IMR-90 (cell line): ENCODE results near the gene SYT11.

ENCODE experiments used
- BHLHE40 ChIP-seq: fragments of 150-350 bp; IDR thresholded peaks from 2 replicates; pipeline ENCODE4 v1.6.1; 2016; ENCODE audit warnings: mild to moderate bottlenecking, low read depth, low read length
- CEBPB ChIP-seq: IDR thresholded peaks from 2 replicates; pipeline ENCODE4 v1.6.1; 2012; ENCODE audit warnings: low read depth, low read length, improper control_type of control experiment
- CHD1 ChIP-seq: IDR thresholded peaks from 2 replicates; pipeline ENCODE4 v1.6.1; 2012; ENCODE audit warnings: low read depth, low read length, improper control_type of control experiment
- CTCF ChIP-seq: conservative IDR thresholded peaks from 2 replicates; pipeline ENCODE4 v1.5.1; 2012; ENCODE audit warnings: mild to moderate bottlenecking, low read depth, low read length, improper control_type of control experiment
- ELK1 ChIP-seq: fragments of 150-350 bp; IDR thresholded peaks from 2 replicates; pipeline ENCODE4 v1.6.1; 2016; ENCODE audit warnings: low read depth, mild to moderate bottlenecking, low read length, moderate library complexity, borderline replicate concordance
- FOS ChIP-seq: fragments of 150-350 bp; IDR thresholded peaks from 2 replicates; pipeline ENCODE4 v1.6.1; 2016; ENCODE audit warnings: low read depth, low read length
- MAFK ChIP-seq: IDR thresholded peaks from 2 replicates; pipeline ENCODE4 v1.6.1; 2012; ENCODE audit warnings: low read depth, low read length, improper control_type of control experiment
- MAZ ChIP-seq: IDR thresholded peaks from 2 replicates; pipeline ENCODE4 v1.6.1; 2012; ENCODE audit warnings: low read depth, mild to moderate bottlenecking, low read length, improper control_type of control experiment, moderate library complexity, borderline replicate concordance
- NFE2L2 ChIP-seq: fragments of 150-350 bp; IDR thresholded peaks from 2 replicates; pipeline ENCODE4 v1.6.1; 2016; ENCODE audit warnings: low read depth, mild to moderate bottlenecking, low read length
- POLR2A ChIP-seq: IDR thresholded peaks from 2 replicates; pipeline ENCODE4 v1.6.1; 2012; ENCODE audit warnings: mild to moderate bottlenecking, low read depth, low read length
- RAD21 ChIP-seq: IDR thresholded peaks from 2 replicates; pipeline ENCODE4 v1.6.1; 2012; ENCODE audit warnings: low read length, improper control_type of control experiment
- RCOR1 ChIP-seq: IDR thresholded peaks from 2 replicates; pipeline ENCODE4 v1.6.1; 2012; ENCODE audit warnings: mild to moderate bottlenecking, low read length, improper control_type of control experiment; ENCODE audit not compliant: insufficient replicate concordance
- RFX5 ChIP-seq: IDR thresholded peaks from 2 replicates; pipeline ENCODE4 v1.8.0; 2012; ENCODE audit warnings: low read depth, mild to moderate bottlenecking, low read length, moderate library complexity
- USF2 ChIP-seq: fragments of 150-350 bp; IDR thresholded peaks from 2 replicates; pipeline ENCODE4 v1.6.1; 2017; ENCODE audit warnings: mild to moderate bottlenecking, antibody characterized with exemption, low read length, low read depth

GRCh38 chr1:155871390-155871789 lies 12.0 kb downstream of the SYT11 start:
- TF ChIP-seq CTCF (no peak), POLR2A (no peak), CHD1 (no peak), RCOR1 (no peak), ELK1 (no peak), FOS (no peak), NFE2L2 (no peak), CEBPB (no peak), RAD21 (no peak), MAZ (no peak), RFX5 (no peak), BHLHE40 (no peak), USF2 (no peak), MAFK (no peak)
